ENCODE data around the gene MED7.

Gene MED7

DNA sequence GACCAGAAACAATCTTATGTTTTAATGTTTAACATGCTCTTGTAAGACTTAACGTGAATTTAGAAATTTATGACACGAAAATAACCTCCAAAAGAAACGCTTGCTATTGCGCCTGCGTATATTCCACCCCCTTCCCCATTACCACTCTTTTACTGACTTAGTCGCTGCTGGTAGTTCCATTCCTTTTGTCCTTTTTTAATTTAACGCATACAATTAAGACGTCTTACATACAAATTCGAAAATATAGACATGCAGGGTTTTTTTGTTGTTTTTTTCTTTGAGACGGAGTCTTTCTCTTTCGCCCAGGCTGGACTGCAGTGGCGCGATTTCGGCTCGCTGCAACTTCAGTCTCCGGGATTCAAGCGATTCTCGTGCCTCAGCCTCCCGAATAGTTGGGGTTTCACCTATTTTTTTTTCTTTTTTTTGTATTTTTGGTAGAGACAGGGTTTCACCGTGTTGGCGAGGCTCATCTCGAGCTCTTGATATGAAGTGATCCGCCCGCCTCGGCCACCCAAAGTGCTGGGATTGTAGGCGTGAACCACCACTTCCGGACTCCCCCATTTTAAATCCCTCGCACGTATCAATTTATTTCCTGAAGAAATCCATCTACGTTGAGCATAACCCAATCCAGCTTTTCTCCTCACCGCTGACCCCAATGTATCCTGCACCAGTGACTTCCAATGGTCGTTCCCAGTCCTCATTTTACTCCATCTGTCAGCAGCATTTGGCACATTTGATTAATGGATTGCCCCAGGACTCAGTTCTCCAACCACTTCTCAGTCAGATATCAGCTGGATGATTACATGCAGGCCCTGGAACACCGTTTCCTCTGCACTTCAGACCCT lies 684 bp upstream of the MED7 start:
- peaks cover 47% of the 10 kb centered on the region for H3K36me3 Mint-ChIP-seq
- H3K4me3 Mint-ChIP-seq, result peak overlapping the region; percentile 90
- ATAC-seq, result peak; percentile 56
- H3K9me3 Mint-ChIP-seq, result no peaks in the 10 kb centered on the region
- peak overlapping the region; percentile 97 for H3K27ac Mint-ChIP-seq
- peak in 1 of 2 donors; percentile 72 for DNase-seq (ENCODE audit: low spot score in 2 of 2)
- H3K4me1 Mint-ChIP-seq, result peaks cover 47% of the 10 kb centered on the region

DNA sequence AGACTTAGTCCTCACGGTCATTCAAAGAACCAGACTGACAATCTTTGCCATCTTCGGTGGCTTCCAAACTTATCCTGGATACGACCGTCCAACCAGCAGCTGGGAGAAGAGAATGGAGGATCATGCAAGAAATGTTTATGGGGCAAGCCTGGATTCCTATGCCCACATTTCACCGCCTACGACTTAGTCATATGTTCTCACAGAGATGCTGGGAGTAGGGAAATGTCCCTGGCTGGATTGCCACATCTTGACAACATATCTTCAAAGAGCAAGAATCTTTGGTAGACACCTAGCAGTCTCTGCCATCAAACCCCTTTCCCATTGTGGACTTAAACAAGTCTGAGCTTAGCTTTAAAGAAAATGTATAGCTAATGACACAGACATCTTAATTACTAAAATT lies 5.0 kb downstream of the MED7 start:
- ATAC-seq, result no peak
- H3K27ac Mint-ChIP-seq, result no peak overlapping the region

DNA sequence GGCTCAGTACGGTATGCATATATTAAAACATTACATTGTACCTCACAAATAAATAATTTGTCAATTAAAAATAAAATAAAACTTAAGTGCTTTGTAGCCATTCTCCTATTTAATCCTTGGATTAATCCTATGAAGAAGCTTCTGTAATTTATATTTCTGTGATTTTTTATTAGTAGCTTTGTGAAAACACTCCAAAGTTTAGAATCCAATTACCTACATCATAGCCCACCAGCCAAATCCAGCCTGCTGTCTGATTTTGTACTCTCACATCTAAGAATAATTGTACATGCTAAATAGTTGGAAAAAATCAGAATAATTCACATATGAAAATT lies 10.4 kb downstream of the MED7 start:
- no peak overlapping the region for H3K27ac Mint-ChIP-seq
- peaks cover 18% of the 10 kb centered on the region for H3K4me1 Mint-ChIP-seq
- no peak overlapping the region for H3K4me3 Mint-ChIP-seq
- peaks cover 18% of the 10 kb centered on the region for H3K36me3 Mint-ChIP-seq
- ATAC-seq (no peak), DNase-seq (ENCODE audit: low spot score in 2 of 2) (no peak)
- no peaks in the 10 kb centered on the region for H3K9me3 Mint-ChIP-seq

More for the DNA sequence above, 5.0 kb downstream of the MED7 start:
- DNase-seq (ENCODE audit: low spot score in 2 of 2), result no peak
- Mint-ChIP-seq H3K9me3 (no peaks in the 10 kb centered on the region), H3K4me1 (peaks cover 41% of the 10 kb centered on the region), H3K36me3 (peaks cover 59% of the 10 kb centered on the region), H3K4me3 (no peak overlapping the region)

DNA sequence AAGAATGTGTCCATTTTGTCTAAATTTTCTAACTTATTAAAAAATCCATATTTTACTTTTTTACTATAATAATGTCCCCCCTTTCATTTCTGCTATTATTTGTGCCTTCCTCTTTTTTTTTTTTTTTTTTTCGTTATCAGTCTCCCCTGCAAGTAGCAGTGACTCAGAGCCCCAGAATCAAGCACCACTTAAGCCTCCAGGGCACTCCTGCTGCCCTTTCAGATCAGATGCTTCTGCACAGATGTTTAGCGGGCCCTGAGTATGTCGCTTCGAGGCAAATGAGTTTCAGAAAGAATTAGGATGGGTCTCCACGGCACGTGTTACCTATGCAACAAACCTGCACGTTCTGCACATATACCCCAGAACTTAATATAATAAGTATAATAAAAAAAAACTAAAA lies 11.7 kb downstream of the MED7 start:
- Mint-ChIP-seq H3K4me3 (no peak overlapping the region), H3K9me3 (no peaks in the 10 kb centered on the region), H3K4me1 (peaks cover 12% of the 10 kb centered on the region), H3K27ac (no peak overlapping the region), H3K36me3 (peaks cover 7% of the 10 kb centered on the region)
- ATAC-seq (no peak), DNase-seq (ENCODE audit: low spot score in 2 of 2) (no peak)

DNA sequence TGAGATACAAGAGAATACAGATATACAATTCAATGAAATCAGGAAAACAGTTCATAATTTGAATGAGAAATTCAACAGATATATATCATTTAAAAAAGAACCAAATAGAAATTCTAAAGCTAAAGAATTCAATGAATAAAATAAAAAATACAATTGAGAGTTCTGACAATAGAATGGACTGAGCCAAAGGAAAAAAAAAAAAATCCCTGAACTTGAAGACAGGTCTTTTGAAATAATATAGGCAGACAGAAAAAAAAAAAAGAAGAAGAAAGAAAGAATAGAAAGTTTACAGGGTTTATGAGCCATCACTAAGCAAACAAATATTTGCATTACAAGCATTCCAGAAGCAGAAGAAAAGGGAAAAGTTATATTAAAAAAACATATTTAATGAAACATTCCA lies 21.0 kb downstream of the MED7 start:
- no peak overlapping the region for H3K27ac Mint-ChIP-seq
- H3K4me3 Mint-ChIP-seq, result no peak overlapping the region
- H3K4me1 Mint-ChIP-seq, result peaks cover 3% of the 10 kb centered on the region
- DNase-seq (ENCODE audit: low spot score in 2 of 2) (no peak), ATAC-seq (no peak)
- H3K9me3 Mint-ChIP-seq, result peaks cover 11% of the 10 kb centered on the region
- peaks cover 5% of the 10 kb centered on the region for H3K36me3 Mint-ChIP-seq

DNA sequence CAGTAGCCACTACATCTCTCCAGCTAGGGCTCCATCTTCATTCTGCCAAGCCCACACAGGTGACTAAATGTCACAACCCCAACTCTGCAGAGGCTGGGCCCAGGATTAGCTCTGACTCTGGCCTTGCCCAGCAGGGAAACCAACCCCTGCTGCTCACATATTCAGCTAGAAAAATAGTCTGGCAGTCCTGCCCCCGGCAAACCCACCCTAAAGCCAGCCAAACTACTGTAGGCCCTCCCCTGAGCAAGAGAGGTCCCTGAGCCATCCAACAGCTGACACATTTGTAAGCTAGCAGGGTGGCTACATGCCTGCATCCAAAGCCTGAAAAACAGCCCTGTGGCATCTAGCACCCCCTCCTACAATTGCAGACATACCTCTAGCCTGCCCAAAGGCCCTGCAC lies 22.6 kb downstream of the MED7 start:
- H3K9me3 Mint-ChIP-seq, result peaks cover 11% of the 10 kb centered on the region
- H3K27ac Mint-ChIP-seq, result no peak overlapping the region
- DNase-seq (ENCODE audit: low spot score in 2 of 2) (peak in 1 of 2 donors; percentile 44), ATAC-seq (no peak)
- peaks cover 15% of the 10 kb centered on the region for H3K4me1 Mint-ChIP-seq
- peaks cover 5% of the 10 kb centered on the region for H3K36me3 Mint-ChIP-seq
- no peak overlapping the region for H3K4me3 Mint-ChIP-seq

DNA sequence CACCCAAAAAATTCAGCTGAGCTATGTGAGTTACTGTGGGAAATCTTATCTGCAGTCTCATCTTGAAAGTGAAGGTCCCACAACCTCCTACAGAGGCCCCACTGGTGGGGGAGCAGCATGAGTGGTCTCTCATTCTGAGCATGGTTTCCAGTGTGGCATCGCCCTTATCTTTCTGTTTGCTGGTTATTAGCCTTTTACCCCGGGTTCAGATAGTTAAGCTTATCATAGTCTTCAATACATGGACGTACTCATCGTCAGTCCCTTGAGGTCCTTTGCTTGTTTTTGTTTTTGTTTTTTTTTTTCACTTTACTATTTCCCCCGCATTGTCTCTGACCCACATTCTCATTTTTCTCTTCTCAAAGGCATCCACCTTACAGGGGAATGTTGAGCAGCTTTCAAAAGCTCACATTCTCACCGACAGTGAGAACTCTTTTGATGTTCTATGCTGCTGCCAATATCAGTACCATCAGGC lies 26.1 kb downstream of the MED7 start:
- H3K4me3 Mint-ChIP-seq, result peak overlapping the region; percentile 27
- ATAC-seq (peak; percentile 88), DNase-seq (ENCODE audit: low spot score in 2 of 2) (peak in 1 of 2 donors; percentile 58)
- peaks cover 26% of the 10 kb centered on the region for H3K4me1 Mint-ChIP-seq
- H3K27ac Mint-ChIP-seq, result no peak overlapping the region
- H3K9me3 Mint-ChIP-seq, result peaks cover 5% of the 10 kb centered on the region
- H3K36me3 Mint-ChIP-seq, result peaks cover 5% of the 10 kb centered on the region

DNA sequence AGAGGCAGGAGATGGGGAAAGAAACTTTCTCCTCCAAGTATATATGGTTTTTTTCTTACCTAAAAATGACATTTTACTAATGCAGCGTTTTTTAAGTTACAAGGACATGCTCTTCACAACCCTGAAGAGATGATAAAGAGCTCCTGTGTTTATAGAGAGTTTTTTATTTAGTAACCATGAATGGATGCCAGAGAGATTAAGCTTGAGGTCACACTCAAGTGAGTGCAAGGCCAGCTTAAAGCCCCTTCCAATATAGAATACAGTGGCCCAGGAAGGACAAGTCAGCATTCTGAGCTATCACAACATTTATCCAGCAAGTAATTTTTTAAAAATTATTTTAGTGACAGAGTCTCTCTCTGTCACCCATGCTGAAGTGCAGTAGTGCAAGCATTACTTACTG lies 27.2 kb downstream of the MED7 start:
- no peaks in the 10 kb centered on the region for H3K9me3 Mint-ChIP-seq
- no peak for ATAC-seq
- no peak for DNase-seq (ENCODE audit: low spot score in 2 of 2)
- H3K27ac Mint-ChIP-seq, result no peak overlapping the region
- H3K4me1 Mint-ChIP-seq, result peaks cover 26% of the 10 kb centered on the region
- H3K4me3 Mint-ChIP-seq, result no peak overlapping the region
- H3K36me3 Mint-ChIP-seq, result peaks cover 5% of the 10 kb centered on the region

DNA sequence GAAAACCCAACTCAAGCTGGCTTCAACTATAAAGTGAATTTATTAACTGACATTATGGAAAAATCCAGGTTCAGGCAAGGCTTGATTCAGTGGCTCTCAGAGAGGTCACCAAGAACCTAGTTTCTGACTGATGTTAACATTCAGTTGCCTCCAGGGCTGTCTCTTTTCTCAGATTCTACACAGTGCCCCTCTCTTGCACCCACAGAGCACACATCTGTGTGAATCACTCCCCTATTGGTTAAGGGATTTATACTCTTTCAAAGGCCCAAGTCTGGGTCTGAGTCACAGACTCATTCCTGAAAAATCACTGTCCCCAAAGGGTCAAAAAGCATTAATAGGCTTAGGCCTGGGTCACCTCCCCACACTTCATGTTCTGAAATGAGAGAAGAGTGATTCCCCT lies 27.7 kb downstream of the MED7 start:
- Mint-ChIP-seq H3K4me3 (no peak overlapping the region), H3K36me3 (peaks cover under 1% of the 10 kb centered on the region), H3K9me3 (no peaks in the 10 kb centered on the region), H3K4me1 (peaks cover 28% of the 10 kb centered on the region), H3K27ac (no peak overlapping the region)
- no peak for DNase-seq (ENCODE audit: low spot score in 2 of 2)
- peak; percentile 75 for ATAC-seq

DNA sequence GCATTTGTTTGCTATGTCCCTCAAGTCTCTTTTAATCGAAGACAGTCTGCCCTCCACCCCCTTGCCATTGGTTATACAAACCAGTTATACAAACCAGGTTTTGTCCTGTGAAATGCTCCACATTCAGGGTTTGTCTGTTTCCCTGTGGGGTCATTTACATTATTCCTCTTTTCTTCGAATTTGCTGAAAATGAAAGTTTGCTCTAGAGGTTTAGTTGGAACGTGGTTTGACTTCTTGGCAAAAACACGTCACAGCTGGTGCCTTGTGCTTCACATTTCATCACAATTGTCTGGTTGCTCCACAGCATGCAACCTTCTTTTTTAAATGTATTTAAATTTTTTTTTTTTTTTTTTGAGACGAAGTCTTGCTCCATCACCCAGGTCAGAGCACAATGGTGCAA lies 29.7 kb downstream of the MED7 start:
- DNase-seq (ENCODE audit: low spot score in 2 of 2), result no peak
- Mint-ChIP-seq H3K4me1 (peaks cover 45% of the 10 kb centered on the region), H3K4me3 (no peak overlapping the region), H3K36me3 (peaks cover 10% of the 10 kb centered on the region), H3K9me3 (no peaks in the 10 kb centered on the region), H3K27ac (no peak overlapping the region)
- ATAC-seq, result no peak

DNA sequence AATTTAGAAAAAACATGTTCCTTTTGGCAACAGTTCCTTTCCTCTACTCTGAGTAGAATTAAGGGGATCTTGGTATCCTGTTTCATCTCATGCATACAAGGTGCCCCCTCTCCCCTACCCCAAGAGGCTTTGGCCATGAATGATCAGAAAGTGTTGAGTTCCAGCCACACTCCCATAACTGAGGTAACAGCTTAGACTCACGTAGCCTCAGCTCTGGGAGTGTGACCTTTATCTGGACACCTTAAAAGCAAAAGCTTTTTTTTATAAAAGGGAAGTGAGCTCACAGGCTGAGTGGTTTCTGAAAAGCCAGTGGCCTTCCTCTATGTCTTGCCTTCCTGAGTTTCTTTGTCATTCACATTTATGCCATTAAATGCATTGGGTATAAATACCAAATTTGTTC lies 32.9 kb downstream of the MED7 start:
- H3K9me3 Mint-ChIP-seq, result no peaks in the 10 kb centered on the region
- peak overlapping the region; percentile 82 for H3K4me3 Mint-ChIP-seq
- H3K4me1 Mint-ChIP-seq, result peaks cover 44% of the 10 kb centered on the region
- peaks cover 39% of the 10 kb centered on the region for H3K36me3 Mint-ChIP-seq
- DNase-seq (ENCODE audit: low spot score in 2 of 2) (peak in 1 of 2 donors; percentile 60), ATAC-seq (peak; percentile 66)
- H3K27ac Mint-ChIP-seq, result peak overlapping the region; percentile 95

DNA sequence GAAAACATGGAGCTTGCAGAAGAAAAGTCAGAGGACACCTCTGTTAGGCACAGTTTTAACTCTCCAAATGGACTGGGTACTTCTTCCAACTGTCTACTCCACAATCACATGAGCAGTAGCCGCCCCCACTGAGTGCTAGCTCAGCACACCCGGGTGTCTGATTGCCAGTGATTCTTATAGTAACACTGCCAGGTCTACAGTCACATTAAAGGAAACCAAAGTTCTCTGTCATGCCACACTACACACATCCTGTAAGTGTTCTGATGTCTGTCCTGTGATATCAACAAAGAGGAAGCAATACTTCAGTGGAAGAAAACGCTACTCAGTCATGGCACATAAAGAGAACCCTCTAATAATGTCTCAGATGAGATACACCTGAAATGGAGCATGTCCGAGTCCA lies 33.7 kb downstream of the MED7 start, which contains the start of gene HAVCR2:
TSS of gene HAVCR2 (minus strand) at position 69 of the 400 bp plus-strand sequence. CDS start at position 8, 61 bp downstream.
- Mint-ChIP-seq H3K9me3 (no peaks in the 10 kb centered on the region), H3K4me1 (peaks cover 45% of the 10 kb centered on the region), H3K4me3 (peak within 1 kb of the TSS; percentile 82), H3K27ac (peak within 1 kb of the TSS; percentile 95), H3K36me3 (peaks cover 46% of the 10 kb centered on the region)
- DNase-seq (ENCODE audit: low spot score in 2 of 2) (peak in 1 of 2 donors; percentile 78), ATAC-seq (peak; percentile 96)

DNA sequence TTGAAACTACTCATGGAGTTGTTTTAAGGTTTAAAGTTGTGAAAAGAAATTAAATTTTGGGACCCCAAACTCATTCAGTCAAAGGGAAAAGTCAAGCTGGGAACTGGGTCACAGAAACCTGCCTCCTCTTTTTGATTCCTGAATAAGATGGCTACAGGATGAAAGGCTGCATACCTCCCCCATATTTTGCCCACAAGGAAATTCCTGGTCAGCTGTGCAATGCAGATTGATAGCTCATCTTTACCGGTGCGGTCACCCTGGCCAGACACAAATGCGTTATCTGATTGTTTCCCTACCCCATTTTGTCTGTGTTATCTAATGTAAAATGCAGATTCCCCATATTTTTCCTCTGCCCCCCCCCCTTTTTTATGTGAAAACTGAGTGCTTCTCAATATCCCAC lies 35.2 kb downstream of the MED7 start:
- H3K9me3 Mint-ChIP-seq, result no peaks in the 10 kb centered on the region
- H3K4me1 Mint-ChIP-seq, result peaks cover 45% of the 10 kb centered on the region
- H3K4me3 Mint-ChIP-seq, result peak overlapping the region; percentile 82
- H3K27ac Mint-ChIP-seq, result peak overlapping the region; percentile 95
- H3K36me3 Mint-ChIP-seq, result peaks cover 61% of the 10 kb centered on the region
- ATAC-seq, result no peak
- no peak for DNase-seq (ENCODE audit: low spot score in 2 of 2)

DNA sequence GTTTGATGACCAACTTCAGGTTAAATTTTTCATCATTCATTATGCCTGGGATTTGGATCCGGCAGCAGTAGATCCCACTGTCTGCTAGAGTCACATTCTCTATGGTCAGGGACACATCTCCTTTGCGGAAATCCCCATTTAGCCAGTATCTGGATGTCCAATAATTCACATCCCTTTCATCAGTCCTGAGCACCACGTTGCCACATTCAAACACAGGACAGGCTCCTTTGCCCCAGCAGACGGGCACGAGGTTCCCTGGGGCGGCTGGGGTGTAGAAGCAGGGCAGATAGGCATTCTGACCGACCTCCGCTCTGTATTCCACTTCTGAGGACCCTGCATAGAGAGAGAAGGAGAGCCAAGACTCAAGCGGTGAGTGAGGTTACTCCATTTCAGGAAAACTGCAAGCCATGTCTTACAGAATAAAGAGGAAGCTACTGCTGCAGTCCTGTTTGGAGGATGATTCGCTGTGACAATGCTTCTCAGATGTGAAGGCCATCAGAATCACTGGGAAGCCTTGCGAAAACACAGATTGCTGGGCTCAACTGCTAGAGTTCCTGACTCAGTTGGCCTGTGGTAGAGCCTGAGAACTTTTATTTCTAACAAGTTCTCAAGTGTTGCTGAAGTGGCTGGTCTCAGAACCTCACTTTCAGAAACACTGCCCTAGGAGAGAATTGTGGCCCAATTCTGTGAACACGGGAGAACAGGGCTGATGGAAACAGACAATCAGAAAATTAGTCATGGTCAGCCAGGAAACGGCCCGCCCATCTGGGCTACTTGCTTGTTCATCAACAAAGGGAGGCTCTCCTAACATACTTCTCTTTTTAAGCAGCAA lies 35.8 kb downstream of the MED7 start:
- H3K36me3 Mint-ChIP-seq, result peaks cover 68% of the 10 kb centered on the region
- H3K4me3 Mint-ChIP-seq, result peak overlapping the region; percentile 82
- no peaks in the 10 kb centered on the region for H3K9me3 Mint-ChIP-seq
- ATAC-seq (peak; percentile 62), DNase-seq (ENCODE audit: low spot score in 2 of 2) (peak; percentile 24 to 69)
- peak overlapping the region; percentile 95 for H3K27ac Mint-ChIP-seq
- peaks cover 45% of the 10 kb centered on the region for H3K4me1 Mint-ChIP-seq

DNA sequence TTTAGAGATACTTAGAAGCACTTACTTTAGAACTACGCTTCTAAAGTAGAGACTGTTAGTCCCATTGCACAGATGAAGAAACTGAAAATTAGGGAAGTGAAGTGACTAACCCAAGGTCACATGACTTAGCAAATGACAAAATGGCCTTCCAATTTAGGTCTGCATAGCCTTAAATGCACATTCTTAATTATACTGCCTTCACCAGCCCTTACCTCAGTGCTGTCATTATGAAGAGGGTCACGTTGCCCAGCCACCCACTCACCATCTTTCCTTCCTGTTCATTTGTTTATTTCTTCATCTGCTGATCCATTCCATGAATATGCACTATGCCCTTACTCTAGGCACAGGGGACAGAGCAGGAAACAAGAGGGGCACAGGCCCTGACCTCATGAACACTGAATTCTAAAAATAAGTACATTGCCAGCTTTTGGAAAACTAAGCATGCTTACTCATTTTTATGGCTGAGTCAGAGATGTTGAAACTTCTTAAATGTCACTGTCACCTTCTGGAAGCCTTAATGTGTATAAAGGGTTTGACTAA lies 42.5 kb downstream of the MED7 start:
- peaks cover 31% of the 10 kb centered on the region for H3K4me1 Mint-ChIP-seq
- peak overlapping the region; percentile 60 for H3K27ac Mint-ChIP-seq
- DNase-seq (ENCODE audit: low spot score in 2 of 2), result peak in 1 of 2 donors; percentile 68
- H3K36me3 Mint-ChIP-seq, result peaks cover 100% of the 10 kb centered on the region
- H3K4me3 Mint-ChIP-seq, result peak overlapping the region; percentile 29
- no peaks in the 10 kb centered on the region for H3K9me3 Mint-ChIP-seq
- peak; percentile 97 for ATAC-seq
